ENCODE data around the gene TUBG2. TPM values are rescaled to one million over a fixed set of nuclear protein-coding genes. Genes with fewer than 3 reads are reported as not detected.

Gene TUBG2
- total and polyA plus RNA-seq, 2 of the 8 experiments (the other 6 are each of a cell fraction or from before 2014, with no cell fraction given): 14.8 to 16.6 TPM

DNA sequence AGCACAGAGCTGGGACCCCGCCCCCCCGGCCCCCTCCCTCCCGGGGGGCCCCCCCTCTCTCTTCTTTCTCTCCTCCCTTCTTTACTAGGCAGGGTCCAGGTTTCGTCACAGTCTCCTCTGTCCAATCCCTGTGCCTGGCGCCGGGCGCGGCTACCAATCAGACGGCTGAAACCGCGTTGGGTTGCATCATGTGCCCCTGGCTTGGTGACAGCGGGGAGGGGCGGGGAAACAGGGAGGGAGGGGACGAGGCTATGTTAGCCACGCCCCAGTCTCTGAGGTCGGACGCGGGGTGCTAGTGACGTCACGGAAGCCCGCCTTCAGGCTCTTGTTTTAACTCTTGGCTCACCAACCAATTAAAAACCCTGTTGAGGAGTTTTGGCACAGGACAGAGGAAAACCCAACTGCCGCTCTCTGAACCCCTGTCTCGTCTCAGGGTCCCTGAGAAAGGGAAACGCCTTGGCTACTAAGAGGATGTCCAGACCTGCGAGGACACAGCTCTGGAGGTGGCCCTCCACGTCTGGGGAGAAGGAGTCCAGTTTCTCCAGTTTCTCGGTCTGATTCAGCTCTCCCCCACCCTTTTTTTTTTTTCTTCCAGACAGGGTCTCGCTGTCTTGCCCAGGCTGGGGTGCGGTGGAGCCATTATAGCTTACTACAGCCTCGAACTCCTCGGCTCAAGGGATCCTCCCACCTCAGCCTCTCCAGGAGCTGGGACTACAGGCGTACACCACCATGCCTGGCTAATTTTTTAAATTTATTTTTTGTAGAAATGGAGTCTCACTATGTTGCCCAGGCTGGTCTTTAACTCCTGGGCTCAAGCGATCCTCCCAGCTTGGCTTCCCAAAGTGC lies 18.2 kb downstream of the TUBG2 start (continued):
- TF ChIP-seq CREB1 (IDR thresholded peaks at IDR 0.05) (peak; percentile 88), HDAC6 (IDR thresholded peaks at IDR 0.05; ENCODE audit: low read depth, low read length) (no peak), SP2 (IDR thresholded peaks at IDR 0.05; ENCODE audit: low read length) (peak; percentile 13; the same call in 1 of the 2 replicates), CHD2 (IDR thresholded peaks at IDR 0.05; ENCODE audit: low read length) (peak; percentile 69; the same call in 1 of the 2 replicates), ASH2L (IDR thresholded peaks at IDR 0.05; ENCODE audit: low read length) (no peak), RXRA (IDR thresholded peaks at IDR 0.05; ENCODE audit: insufficient read depth, low read depth, low read length) (no peak), JUND (IDR thresholded peaks at IDR 0.05; ENCODE audit: low read length) (peak; percentile 48; the same call in 1 of the 2 replicates), JUN (IDR thresholded peaks at IDR 0.05; ENCODE audit: low read depth, low read length) (no peak), KDM1A (IDR thresholded peaks at IDR 0.05; ENCODE audit: borderline replicate concordance, low read length) (peak; percentile 69; the same call in 1 of the 2 replicates), SP4 (IDR thresholded peaks at IDR 0.05; ENCODE audit: low read length) (no peak), BCL11A (IDR thresholded peaks at IDR 0.05; ENCODE audit: low read depth in 2 of 2, low read length in 2 of 2) (no peak), E2F6 (IDR thresholded peaks at IDR 0.05) (peak; percentile 60), POLR2A (IDR thresholded peaks at IDR 0.05; ENCODE audit: control extremely low read depth in 1 of 2, low read depth in 2 of 2, low read length in 2 of 2) (no peak; a peak in 1 of 3 replicates), TAF1 (IDR thresholded peaks at IDR 0.05; ENCODE audit: low read depth, low read length) (peak; percentile 20; the same call in 1 of the 2 replicates), NANOG (IDR thresholded peaks at IDR 0.05; ENCODE audit: insufficient read depth, low read depth, low read length, poor library complexity, severe bottlenecking) (no peak), RFX5 (IDR thresholded peaks at IDR 0.05; ENCODE audit: borderline replicate concordance, low read depth, low read length) (peak; percentile 17; the same call in 1 of the 2 replicates), ZNF274 (IDR thresholded peaks at IDR 0.05; ENCODE audit: borderline replicate concordance, extremely low read depth, low read length) (no peak), PHF8 (conservative IDR thresholded peaks at IDR 0.05; ENCODE audit: low read depth, low read length) (no peak), CEBPB (IDR thresholded peaks at IDR 0.05; ENCODE audit: low read depth, low read length) (peak; percentile 96), SIN3A (conservative IDR thresholded peaks at IDR 0.05 in 1 of 2, IDR thresholded peaks at IDR 0.05 in 1 of 2; ENCODE audit: low read depth in 1 of 2, low read length in 2 of 2) (no peak)
- TF ChIP-seq, protein P1, sequence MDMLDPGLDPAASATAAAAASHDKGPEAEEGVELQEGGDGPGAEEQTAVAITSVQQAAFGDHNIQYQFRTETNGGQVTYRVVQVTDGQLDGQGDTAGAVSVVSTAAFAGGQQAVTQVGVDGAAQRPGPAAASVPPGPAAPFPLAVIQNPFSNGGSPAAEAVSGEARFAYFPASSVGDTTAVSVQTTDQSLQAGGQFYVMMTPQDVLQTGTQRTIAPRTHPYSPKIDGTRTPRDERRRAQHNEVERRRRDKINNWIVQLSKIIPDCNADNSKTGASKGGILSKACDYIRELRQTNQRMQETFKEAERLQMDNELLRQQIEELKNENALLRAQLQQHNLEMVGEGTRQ (IDR thresholded peaks at IDR 0.05; ENCODE audit: low read length): peak; percentile 88
- TF ChIP-seq, protein P2, sequence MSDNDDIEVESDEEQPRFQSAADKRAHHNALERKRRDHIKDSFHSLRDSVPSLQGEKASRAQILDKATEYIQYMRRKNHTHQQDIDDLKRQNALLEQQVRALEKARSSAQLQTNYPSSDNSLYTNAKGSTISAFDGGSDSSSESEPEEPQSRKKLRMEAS (IDR thresholded peaks at IDR 0.05): peak; percentile 67
